Endodermal cell (in vitro differentiated cells): ENCODE measurements around the gene EIF4E3. TPM values are rescaled to one million over a fixed set of nuclear protein-coding genes. Genes with fewer than 3 reads are reported as not detected.

Experiments
- DNase-seq: peaks from one replicate; pipeline ENCODE4 v3.0.0-alpha.2; 2017
- H3K27ac ChIP-seq: 2 replicates; pipeline ENCODE4 v1.5.1; 2013; ENCODE audit warnings: mild to moderate bottlenecking, low read depth, low read length, moderate library complexity
- H3K27me3 ChIP-seq: 2 replicates; pipeline ENCODE4 v1.6.1; 2013; ENCODE audit warnings: mild to moderate bottlenecking, low read length, moderate library complexity; ENCODE audit not compliant: insufficient read depth, control insufficient read depth, poor library complexity, severe bottlenecking
- H3K36me3 ChIP-seq: 2 replicates; pipeline ENCODE4 v1.7.0; 2013; ENCODE audit warnings: mild to moderate bottlenecking, low read length, moderate library complexity; ENCODE audit not compliant: control insufficient read depth, insufficient read depth
- H3K4me1 ChIP-seq: one replicate; pipeline ENCODE4 v1.7.0; 2013; ENCODE audit warnings: low read length; ENCODE audit not compliant: control insufficient read depth, insufficient read depth
- H3K4me3 ChIP-seq: 2 replicates; pipeline ENCODE4 v1.5.1; 2013; ENCODE audit warnings: mild to moderate bottlenecking, low read length, moderate library complexity
- H3K9ac ChIP-seq: 2 replicates; pipeline ENCODE4 v1.6.1; 2013; ENCODE audit warnings: mild to moderate bottlenecking, low read length, moderate library complexity; ENCODE audit not compliant: poor library complexity, severe bottlenecking; ENCODE audit errors: extremely low read depth
- H3K9me3 ChIP-seq: 2 replicates; pipeline ENCODE4 v1.6.1; 2013; ENCODE audit warnings: mild to moderate bottlenecking, low read length, moderate library complexity; ENCODE audit not compliant: control insufficient read depth
- H3K27ac Mint-ChIP-seq: 2 replicates; pipeline ENCODE4 v1.8.0; 2020; ENCODE audit warnings: mixed read lengths
- H3K27me3 Mint-ChIP-seq: 2 replicates; pipeline ENCODE4 v1.8.0; 2021; ENCODE audit warnings: mild to moderate bottlenecking, mixed read lengths; ENCODE audit not compliant: insufficient read depth
- H3K36me3 Mint-ChIP-seq: 2 replicates; pipeline ENCODE4 v1.8.0; 2020; ENCODE audit warnings: low read depth, mixed read lengths
- H3K4me1 Mint-ChIP-seq: 2 replicates; pipeline ENCODE4 v1.8.0; 2020; ENCODE audit warnings: mixed read lengths
- H3K4me3 Mint-ChIP-seq: 2 replicates; pipeline ENCODE4 v1.8.0; 2020; ENCODE audit warnings: mild to moderate bottlenecking, moderate library complexity, mixed read lengths
- H3K9me3 Mint-ChIP-seq: 2 replicates; pipeline ENCODE4 v1.8.0; 2020; ENCODE audit warnings: mild to moderate bottlenecking, mixed read lengths
- WGBS, 2 experiments: methylation state at CpG; one replicate each; pipeline versions ENCODE4 v1.1.5 to v1.1.7; 2013; ENCODE audit warnings: missing lambda C conversion rate in 2 of 2, mixed read lengths in 1 of 2; ENCODE audit not compliant: insufficient coverage in 1 of 2, insufficient read length in 1 of 2; 5-methylcytosine and 5-hydroxymethylcytosine counted together
- total RNA-seq, 2 donors: library from RNA; stranded (reverse); fragmentation: NEBNext Ultra II Directional in 1 of 2; extraction: Animal tissue kit (Norgen Biotek cat#: 25700) in 1 of 2; gene quantifications; 2 replicates in 1 of 2; 3 replicates in 1 of 2; pipeline ENCODE4 v1.2.1, GENCODE V29; 2021
- TF ChIP-seq, protein P1 (sequence below): fragments of 200-600 bp; sonication (generic); conservative IDR thresholded peaks from 2 replicates; pipeline ENCODE4 v1.5.0; 2021; ENCODE audit warnings: antibody characterized with exemption, mild to moderate bottlenecking

The EIF4E3 gene
- total RNA-seq, 2 donors from 2014 or later, result 1.9 to 5.5 TPM

DNA sequence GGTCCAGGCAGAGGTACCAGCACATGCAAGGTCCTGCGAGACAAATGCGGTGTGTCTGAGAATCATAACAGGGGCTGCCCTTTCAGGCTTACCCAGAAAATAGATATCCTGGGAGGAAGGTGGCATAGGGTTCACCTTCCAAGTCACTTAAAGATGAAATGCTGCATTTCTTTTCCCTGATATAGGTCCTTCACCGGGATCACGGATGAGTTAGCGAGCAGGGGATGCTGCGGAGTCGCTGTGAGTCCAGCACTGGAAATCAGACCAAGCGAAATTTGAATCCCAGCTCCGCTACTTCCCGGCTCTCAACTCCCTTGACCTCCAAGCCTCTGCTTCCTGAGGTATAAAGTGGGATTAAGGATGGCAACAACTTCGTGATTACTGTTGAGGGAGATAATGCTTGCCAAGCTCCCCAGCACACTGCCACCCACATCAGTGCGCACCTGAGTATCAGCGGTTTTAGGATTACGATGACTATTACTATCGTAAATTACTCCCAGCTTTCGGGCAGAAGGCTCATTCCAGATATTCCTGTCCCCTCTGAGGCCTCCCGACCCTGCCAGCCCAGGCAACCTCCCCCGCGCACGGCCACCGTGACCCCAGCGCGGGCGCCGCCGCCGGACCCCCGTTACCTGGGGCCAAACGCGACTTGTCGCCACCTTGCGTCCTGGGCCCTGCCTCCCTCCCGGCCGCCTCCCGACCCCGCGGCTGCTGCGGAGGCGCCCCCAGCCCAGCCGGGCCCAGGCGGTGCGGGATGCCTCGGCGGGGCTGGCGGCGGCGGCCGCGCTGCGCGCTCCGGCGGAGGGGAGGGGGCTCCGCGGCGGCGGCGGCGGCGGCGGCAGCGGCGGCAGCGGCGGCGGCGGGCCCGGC lies 27.9 kb upstream of the EIF4E3 start:
- Mint-ChIP-seq H3K4me3 (peak overlapping the region; percentile 61), H3K4me1 (peaks cover 9% of the 10 kb centered on the region), H3K27ac (no peak overlapping the region), H3K9me3 (no peaks in the 10 kb centered on the region), H3K36me3 (no peaks in the 10 kb centered on the region), H3K27me3 (peaks cover 80% of the 10 kb centered on the region)
- Histone ChIP-seq H3K4me1 (peaks cover 3% of the 10 kb centered on the region), H3K4me3 (peak overlapping the region; percentile 74), H3K27ac (no peak overlapping the region), H3K27me3 (peaks cover 84% of the 10 kb centered on the region), H3K9me3 (no peaks in the 10 kb centered on the region), H3K9ac (no peak overlapping the region), H3K36me3 (no peaks in the 10 kb centered on the region)
- DNase-seq, result peak; percentile 67
- TF ChIP-seq, protein P1, sequence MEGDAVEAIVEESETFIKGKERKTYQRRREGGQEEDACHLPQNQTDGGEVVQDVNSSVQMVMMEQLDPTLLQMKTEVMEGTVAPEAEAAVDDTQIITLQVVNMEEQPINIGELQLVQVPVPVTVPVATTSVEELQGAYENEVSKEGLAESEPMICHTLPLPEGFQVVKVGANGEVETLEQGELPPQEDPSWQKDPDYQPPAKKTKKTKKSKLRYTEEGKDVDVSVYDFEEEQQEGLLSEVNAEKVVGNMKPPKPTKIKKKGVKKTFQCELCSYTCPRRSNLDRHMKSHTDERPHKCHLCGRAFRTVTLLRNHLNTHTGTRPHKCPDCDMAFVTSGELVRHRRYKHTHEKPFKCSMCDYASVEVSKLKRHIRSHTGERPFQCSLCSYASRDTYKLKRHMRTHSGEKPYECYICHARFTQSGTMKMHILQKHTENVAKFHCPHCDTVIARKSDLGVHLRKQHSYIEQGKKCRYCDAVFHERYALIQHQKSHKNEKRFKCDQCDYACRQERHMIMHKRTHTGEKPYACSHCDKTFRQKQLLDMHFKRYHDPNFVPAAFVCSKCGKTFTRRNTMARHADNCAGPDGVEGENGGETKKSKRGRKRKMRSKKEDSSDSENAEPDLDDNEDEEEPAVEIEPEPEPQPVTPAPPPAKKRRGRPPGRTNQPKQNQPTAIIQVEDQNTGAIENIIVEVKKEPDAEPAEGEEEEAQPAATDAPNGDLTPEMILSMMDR, result peak; percentile 19
- whole genome bisulfite sequencing, 2 experiments, result 6 to 25% methylated on average over 7 to 67 of the region's 68 CpGs

DNA sequence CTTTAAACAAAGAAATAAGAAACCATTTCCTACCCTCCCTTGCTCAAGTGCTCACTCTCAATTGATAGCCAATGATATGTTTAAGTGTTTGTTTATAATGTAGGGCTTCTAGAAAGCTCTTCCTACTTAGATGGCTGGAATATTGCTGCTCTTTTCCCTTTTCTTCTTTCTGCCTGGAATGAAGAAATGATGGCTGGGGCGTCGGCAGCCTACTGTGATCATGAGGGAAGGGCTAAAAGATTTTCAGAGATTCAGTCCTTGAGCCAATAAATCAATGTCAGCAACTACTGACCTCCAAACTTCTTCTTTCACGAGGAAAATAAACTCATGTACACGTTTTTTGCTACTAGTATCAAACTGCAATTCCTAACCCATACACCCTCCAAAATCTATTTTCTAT lies 26.4 kb upstream of the EIF4E3 start:
- TF ChIP-seq, protein P1, result no peak
- H3K4me3 ChIP-seq, result no peak overlapping the region
- H3K9ac ChIP-seq, result no peak overlapping the region
- no peaks in the 10 kb centered on the region for H3K36me3 Mint-ChIP-seq
- H3K27ac Mint-ChIP-seq, result no peak overlapping the region
- H3K4me1 Mint-ChIP-seq, result peaks cover 9% of the 10 kb centered on the region
- no peak overlapping the region for H3K27ac ChIP-seq
- no peaks in the 10 kb centered on the region for H3K36me3 ChIP-seq
- H3K4me1 ChIP-seq, result peaks cover 3% of the 10 kb centered on the region
- 85 to 91% methylated on average over 4 of the region's 4 CpGs for WGBS, 2 experiments
- no peaks in the 10 kb centered on the region for H3K9me3 ChIP-seq
- no peak overlapping the region for H3K4me3 Mint-ChIP-seq
- H3K9me3 Mint-ChIP-seq, result no peaks in the 10 kb centered on the region
- peaks cover 68% of the 10 kb centered on the region for H3K27me3 Mint-ChIP-seq
- no peak for DNase-seq
- H3K27me3 ChIP-seq, result peaks cover 75% of the 10 kb centered on the region

DNA sequence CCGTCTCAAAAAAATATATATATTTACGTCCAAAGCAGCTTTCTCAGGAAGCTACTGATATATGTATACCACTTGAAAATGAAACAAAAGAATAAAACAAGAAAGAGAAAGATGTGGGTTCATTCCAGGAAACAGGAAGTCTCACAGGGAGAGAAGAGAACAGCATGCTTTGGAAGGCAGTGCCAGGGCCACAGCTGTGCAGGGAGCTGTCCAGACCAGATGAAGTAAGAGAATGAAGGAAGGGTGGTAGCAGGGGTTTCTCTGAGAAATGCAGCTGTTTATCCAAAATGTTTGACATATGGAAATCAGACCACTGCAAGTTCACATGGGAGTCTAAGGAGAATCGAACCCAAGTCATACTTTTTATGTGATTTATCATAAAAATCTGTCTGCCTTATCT lies 19.5 kb upstream of the EIF4E3 start:
- WGBS, 2 experiments, result 92% methylated on average over 3 of the region's 3 CpGs; no CpG with 5 or more reads in 1 of the 2 experiments
- H3K36me3 Mint-ChIP-seq, result no peaks in the 10 kb centered on the region
- Histone ChIP-seq H3K9ac (no peak overlapping the region), H3K27me3 (peaks cover 24% of the 10 kb centered on the region), H3K9me3 (peaks cover 38% of the 10 kb centered on the region), H3K4me3 (no peak overlapping the region), H3K4me1 (no peaks in the 10 kb centered on the region), H3K27ac (no peak overlapping the region), H3K36me3 (no peaks in the 10 kb centered on the region)
- no peak overlapping the region for H3K27ac Mint-ChIP-seq
- H3K27me3 Mint-ChIP-seq, result peaks cover 25% of the 10 kb centered on the region
- no peak overlapping the region for H3K4me3 Mint-ChIP-seq
- no peak for DNase-seq
- no peaks in the 10 kb centered on the region for H3K4me1 Mint-ChIP-seq
- TF ChIP-seq, protein P1, result no peak
- peaks cover 36% of the 10 kb centered on the region for H3K9me3 Mint-ChIP-seq
